GM04503 (cell line): ENCODE data around the gene BEST2.

ENCODE experiments used
- DNase-seq: peaks from one replicate; pipeline ENCODE4 v3.0.0-alpha.2; 2012; ENCODE audit warnings: low read depth

The BEST2 gene

GRCh38 chr19:12770922-12771321, 19.3 kb downstream of the BEST2 start:
- no peak for DNase-seq

DNA sequence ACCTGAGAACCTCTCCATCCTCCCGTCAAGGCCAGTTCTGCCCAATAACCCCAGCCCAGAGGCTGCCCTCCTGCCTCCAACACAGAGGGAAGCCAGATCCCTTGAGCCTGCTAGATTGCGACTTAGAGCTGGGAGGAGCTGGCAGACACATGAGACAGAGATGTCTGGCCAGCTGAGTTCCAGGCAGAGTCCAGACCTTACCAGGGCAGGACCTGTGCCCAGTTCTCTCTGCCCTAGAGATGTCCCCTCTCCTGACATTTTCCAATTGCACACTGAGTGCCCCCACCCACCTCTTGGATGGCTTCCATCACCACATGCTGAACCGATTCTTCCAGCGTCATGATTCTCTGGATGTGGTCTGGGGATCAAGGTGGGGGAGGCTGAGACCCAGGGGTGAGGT, 20.7 kb downstream of the BEST2 start:
- DNase-seq: no peak

DNA sequence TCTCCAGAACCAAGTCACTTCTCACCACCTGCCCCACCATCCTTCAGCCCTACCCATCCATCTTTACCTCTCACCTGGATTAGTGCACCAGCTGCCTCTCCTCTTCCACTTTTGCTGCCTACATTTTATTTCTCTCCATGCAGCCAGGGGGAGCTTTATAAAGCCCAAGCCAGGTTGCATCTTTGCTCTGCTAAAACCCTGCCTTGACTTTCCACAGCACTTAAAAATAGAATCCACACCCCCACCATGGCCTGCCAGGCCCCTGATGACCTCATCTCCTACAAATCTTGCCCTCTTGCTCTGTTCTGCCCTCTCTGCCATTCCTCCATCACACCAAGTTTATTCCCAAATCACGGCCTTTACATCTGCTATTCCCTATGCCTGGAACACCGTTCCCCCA, 22.0 kb downstream of the BEST2 start:
- DNase-seq: no peak

DNA sequence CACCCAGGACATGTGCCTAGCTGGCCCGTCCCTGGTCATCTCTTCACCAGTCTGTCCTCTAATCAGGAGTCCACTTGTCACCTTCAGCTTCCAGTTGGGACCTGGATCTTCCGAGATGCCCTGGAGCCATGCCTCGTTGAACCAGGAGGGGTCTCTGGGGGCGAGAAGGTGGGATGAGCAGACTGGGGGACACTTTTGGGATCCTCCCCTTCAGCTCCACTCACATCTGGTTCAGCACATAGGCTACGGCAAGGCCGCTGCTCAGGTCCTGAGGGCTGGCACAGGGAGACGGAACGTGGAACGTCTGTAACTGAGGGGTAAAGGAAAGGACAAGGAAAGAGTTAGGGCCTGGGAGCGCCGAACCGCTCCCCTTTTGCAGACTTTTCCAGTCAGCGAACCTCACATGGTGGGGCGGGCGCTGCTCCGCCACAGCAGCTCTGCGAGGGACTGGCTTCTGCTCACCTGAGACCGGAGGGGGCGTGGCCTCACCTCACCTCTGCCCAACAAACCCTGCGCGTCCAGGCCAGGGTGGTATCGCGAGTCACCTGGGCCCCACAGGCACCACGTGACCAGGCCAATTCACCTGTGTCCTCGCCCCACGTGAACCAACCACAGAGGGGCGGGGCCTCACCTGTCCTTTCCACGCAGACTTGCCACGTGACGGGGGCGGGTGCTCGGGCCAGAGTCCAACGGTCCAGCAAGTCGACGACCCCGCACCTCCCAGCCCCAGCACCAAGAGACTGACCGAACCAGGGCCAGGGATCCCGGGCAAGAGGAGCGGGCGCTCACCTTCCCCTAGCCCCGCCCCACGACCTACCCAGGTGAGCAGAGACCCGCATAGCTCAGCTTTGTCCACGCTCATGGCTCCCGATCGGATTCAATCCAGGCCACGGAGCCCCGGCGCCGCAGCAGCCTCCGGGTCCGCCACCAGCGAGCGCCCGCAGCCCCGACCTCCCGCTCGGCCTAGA, 23.3 kb downstream of the BEST2 start, which contains the start of gene HOOK2:
Gene HOOK2 (minus strand): TSS at position 965 of the 968 bp plus-strand sequence. CDS start 103 bp downstream, at position 862.
- no peak for DNase-seq

GRCh38 chr19:12777217-12778016, 25.8 kb downstream of the BEST2 start:
- no peak for DNase-seq

DNA sequence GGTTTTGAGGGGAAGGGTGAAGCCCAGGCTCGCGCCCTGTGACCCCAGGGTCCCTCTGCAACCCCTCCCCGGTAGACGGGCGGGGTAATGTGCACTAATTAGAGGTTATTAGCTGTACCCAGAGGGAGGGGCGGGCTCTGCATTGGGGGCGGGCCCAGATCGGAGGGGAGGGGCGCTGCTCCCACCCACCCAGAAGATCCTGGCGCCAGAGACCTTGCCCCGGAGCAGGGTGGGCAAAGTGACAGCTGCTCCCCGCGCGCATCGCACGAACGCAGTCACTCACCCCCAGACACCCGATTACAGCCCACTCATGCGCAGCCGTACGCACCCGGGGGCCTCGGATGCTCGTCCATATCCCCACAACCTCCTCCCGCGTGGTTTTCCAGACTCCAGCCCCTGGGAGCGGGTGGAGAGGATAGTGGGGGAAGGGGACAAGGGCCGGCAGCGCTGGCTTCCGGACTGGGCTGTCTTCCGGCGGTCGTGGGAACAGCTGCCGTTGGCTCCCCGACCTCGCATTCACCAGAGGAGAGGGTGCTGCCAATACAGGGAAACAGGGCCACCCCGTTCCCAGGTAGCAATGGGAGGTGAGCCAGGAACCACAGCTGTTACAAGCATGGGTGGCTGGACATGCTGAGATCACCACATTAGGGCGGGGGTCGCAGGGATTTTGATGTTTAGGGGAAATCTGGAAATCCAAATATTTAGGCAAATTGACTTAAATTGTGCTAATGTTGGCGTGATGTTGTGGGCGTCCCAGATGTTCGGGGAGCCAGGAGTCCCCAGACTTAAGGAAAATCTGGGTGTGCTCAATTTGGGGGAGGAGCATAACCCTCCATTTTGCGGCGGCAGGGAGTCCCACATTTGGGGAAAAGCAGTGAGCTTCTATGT, 26.7 kb downstream of the BEST2 start:
- no peak for DNase-seq

DNA sequence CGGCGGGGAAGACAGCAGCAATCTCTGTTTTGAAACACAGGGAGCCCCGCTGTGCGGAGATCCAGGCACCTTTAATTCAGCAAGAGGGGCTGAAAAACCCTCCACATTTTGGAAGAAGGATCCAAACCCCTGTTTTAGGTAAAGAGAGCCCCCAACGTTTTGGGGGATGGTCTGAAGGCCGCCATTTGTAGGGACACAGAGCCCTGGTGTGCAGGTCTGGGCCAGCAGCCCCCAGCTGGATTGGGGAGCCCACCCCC, 27.2 kb downstream of the BEST2 start:
- DNase-seq: no peak

- DNase-seq: no peak
Observed at GRCh38 chr19:12779162-12779993, 27.8 kb downstream of the BEST2 start.

DNA sequence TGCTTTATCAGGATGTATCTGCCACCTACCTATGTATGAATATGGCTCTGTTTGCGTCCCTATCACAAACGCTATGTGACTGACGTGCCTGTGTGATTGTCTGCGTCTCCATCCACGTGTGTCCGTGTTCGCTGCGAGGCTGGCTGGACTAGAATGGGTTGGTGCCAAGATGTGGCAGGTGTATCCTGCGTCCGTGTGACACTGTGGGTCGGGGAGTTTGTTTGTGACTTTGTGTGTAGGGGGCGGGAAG, 30.5 kb downstream of the BEST2 start:
- no peak for DNase-seq

- DNase-seq: no peak
Observed at GRCh38 chr19:12782424-12783290, 31.1 kb downstream of the BEST2 start.

DNA sequence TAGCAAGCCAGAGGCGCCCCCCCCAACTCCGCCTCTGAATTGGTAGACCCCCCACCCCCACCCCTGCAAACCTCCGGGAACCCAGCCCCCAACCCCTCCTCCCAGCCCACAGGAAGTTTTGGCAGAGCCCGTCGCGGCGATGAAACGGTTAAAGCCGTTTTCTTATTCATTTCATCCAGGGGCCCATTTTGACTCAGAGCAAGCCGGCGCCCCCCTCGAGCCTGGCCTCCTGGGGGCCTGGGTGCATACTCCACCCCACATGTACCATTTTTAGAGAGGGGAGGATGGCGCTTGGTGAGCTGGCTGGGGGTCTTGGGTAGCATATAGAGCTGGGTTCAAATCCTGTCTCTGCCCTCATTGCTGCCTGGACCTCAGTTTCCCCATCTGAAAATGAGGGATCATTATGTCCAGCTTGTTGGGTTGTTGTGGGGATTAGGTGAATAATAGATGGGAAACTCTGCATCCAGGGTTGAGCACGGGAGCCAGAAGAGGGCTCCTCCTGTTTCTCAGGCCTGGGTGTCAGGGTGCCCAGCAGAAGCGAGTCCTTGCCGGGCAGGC, 31.8 kb downstream of the BEST2 start:
- no peak for DNase-seq

GRCh38 chr19:12783849-12784393, 32.3 kb downstream of the BEST2 start:
- no peak for DNase-seq

DNA sequence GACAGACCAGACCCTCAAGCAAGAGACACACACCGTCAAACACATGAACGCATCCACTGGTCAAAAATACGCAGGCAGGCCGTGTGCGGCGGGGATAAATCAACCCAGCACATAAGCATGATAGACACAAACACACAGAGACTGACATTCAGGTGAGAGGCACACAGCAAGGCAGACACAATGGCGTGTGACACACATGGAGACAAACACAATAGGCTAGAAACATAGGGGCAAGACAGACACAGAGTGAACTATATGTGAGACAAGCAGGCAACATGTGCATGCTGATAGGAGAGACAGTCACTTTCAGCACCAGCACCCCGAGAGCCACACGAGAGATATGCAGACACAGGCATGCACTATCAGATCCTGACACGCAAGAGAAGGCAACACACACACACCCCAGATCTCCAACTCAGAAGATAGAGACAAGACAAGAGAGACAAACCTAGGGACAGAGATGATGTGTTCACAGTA, 32.8 kb downstream of the BEST2 start:
- no peak for DNase-seq

DNA sequence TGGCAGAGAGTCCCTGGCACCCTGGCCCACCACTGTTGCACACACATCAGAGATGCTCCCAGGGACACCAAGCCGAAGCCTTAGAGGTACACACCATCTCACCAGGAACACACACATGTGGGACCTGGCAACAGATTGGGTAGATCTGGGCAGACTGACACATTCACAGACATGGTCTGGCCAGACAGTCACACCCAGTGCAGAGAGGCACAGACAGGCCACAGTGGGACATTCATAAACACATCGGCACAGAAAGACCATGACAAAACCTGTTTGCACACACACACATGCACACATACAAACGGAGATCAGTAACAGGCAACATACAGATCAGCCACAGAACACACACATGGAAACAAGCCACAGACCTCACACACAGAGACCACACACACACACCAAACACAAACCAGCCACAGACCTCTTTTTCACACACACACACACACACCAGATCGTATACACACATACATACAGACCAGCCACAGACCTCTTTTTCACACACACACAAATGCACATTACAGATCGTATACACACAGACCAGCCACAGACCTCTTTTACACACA, 33.4 kb downstream of the BEST2 start:
- no peak for DNase-seq

DNA sequence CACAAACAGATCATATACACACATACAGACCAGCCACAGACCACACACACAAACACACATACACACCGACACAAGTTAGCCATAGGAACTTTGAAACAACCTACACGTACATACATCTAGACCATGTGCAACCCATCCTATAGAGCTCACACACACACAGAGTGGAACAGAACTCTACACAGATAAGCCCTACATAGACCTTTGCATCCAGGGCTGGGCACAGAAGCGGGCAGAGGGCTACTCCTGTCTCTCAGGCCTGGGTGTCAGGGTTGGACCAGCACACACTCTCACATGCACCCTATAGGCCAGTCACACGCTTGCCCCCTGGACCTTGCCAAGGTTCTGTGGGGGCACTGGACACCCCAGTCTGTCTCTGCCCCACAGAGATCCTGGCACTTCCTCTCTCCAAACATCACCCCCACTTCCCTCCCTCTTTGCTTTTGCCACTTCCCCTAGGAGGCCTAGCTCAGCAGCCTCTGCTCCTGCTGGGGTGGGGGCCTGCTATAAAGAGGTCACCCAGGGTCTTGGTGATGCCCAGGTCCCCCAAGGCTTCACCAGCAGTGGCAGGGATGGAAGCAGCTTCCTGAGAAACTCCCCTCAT, 33.9 kb downstream of the BEST2 start:
- no peak for DNase-seq

- DNase-seq: no peak
Observed at GRCh38 chr19:12786141-12786870, 34.7 kb downstream of the BEST2 start.

GRCh38 chr19:12786952-12787351, 35.4 kb downstream of the BEST2 start:
- no peak for DNase-seq

DNA sequence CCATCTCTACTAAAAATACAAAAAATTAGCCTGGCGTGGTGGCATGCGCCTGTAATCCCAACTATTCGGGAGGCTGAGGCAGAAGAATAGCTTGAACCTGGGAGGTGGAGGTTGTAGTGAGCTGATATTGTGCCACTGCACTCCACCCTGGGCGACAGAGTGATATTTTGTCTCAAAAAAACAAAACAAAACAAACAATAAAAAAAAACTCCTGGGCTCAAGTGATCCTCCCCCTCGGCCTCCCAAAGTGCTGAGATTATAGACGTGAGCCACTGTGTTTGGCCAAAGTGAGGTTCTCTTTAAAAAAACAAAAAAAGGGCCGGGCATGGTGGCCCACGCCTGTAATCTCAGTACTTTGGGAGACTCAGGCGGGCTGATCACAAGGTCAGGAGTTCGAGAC, 35.9 kb downstream of the BEST2 start:
- DNase-seq: no peak
